GM19372 (cell line): ENCODE data around the gene SUN3.
"Not testable (repeated sequence)": the region's sequence is repeated elsewhere in the genome, so short reads cannot be mapped to it uniquely, and the experiment has no call there.

Source experiments
- ATAC-seq: cut with Tn5 transposase; IDR thresholded peaks from one replicate; pipeline ENCODE4 v1.9.1; 2021; ENCODE audit warnings: mild to moderate bottlenecking, low read depth, moderate library complexity; ENCODE audit not compliant: unreplicated experiment

SUN3 gene

GRCh38 chr7:47946581-47947354 is 82.1 kb downstream of the SUN3 start:
- no peak for ATAC-seq

- ATAC-seq: peak; percentile 62
Measured at GRCh38 chr7:47945261-47946015, 83.5 kb downstream of the SUN3 start.

GRCh38 chr7:47944536-47945260 is 84.2 kb downstream of the SUN3 start:
- ATAC-seq: no peak

GRCh38 chr7:47943676-47944474 is 85.0 kb downstream of the SUN3 start:
- ATAC-seq: no peak

- not testable (repeated sequence) for ATAC-seq
Measured at GRCh38 chr7:47942651-47943050, 86.3 kb downstream of the SUN3 start.

GRCh38 chr7:47942132-47942531 is 86.8 kb downstream of the SUN3 start:
- ATAC-seq: no peak

GRCh38 chr7:47941136-47941844 is 87.6 kb downstream of the SUN3 start:
- no peak for ATAC-seq

GRCh38 chr7:47940088-47941013 is 88.6 kb downstream of the SUN3 start:
- ATAC-seq: no peak

GRCh38 chr7:47939425-47940036 is 89.4 kb downstream of the SUN3 start:
- no peak for ATAC-seq

- ATAC-seq: no peak
Measured at GRCh38 chr7:47938574-47939165, 90.2 kb downstream of the SUN3 start.

- peak; percentile 29 for ATAC-seq
Measured at GRCh38 chr7:47937711-47938573, 91.0 kb downstream of the SUN3 start.
